ENCODE data around the gene LGALS13.

The LGALS13 gene

GRCh38 chr19:39655613-39656012 lies 53.3 kb downstream of the LGALS13 start, which contains the start of gene LGALS16:
LGALS16 (plus strand) TSS chr19:39655913; CDS start chr19:39655962, 49 bp downstream.
- peaks cover 26% of the 10 kb centered on the region for H3K27me3 Mint-ChIP-seq
- H3K9me3 Mint-ChIP-seq: no peaks in the 10 kb centered on the region
- no peak within 1 kb of the TSS for H3K27ac Mint-ChIP-seq
- no peak within 1 kb of the TSS for H3K4me3 Mint-ChIP-seq
- H3K36me3 Mint-ChIP-seq: no peaks in the 10 kb centered on the region
- H3K4me1 Mint-ChIP-seq: no peaks in the 10 kb centered on the region
- no peak for ATAC-seq
